HG02763 (cell line): Measurements from ENCODE around the gene CDC14B.
A peak's percentile ranks its signal among the peaks of the same experiment; 100 is the strongest.
"Not testable (repeated sequence)": the region's sequence is repeated elsewhere in the genome, so short reads cannot be mapped to it uniquely, and the experiment has no call there.

Experiments used
- ATAC-seq: cut with Tn5 transposase; IDR thresholded peaks from one replicate; pipeline ENCODE4 v1.9.1; 2021; ENCODE audit warnings: mild to moderate bottlenecking, moderate library complexity; ENCODE audit not compliant: unreplicated experiment

CDC14B gene

GRCh38 chr9:96587338-96588315 lies 32.0 kb downstream of the CDC14B start:
- ATAC-seq, result no peak

GRCh38 chr9:96585426-96585825 lies 34.2 kb downstream of the CDC14B start:
- no peak for ATAC-seq

GRCh38 chr9:96582199-96582598 lies 37.4 kb downstream of the CDC14B start:
- not testable (repeated sequence) for ATAC-seq

- no peak for ATAC-seq
Observed at GRCh38 chr9:96581786-96582185, 37.9 kb downstream of the CDC14B start.

GRCh38 chr9:96581301-96581700 lies 38.3 kb downstream of the CDC14B start:
- ATAC-seq, result no peak

GRCh38 chr9:96574931-96575351 lies 44.7 kb downstream of the CDC14B start:
- ATAC-seq, result no peak

GRCh38 chr9:96574455-96574854 lies 45.2 kb downstream of the CDC14B start:
- ATAC-seq, result no peak

- ATAC-seq, result peak; percentile 46
Observed at GRCh38 chr9:96567203-96567700, 52.4 kb downstream of the CDC14B start.

GRCh38 chr9:96566498-96567202 lies 53.0 kb downstream of the CDC14B start:
- ATAC-seq, result peak; percentile 90

- ATAC-seq, result no peak
Observed at GRCh38 chr9:96565671-96566497, 53.8 kb downstream of the CDC14B start.

- ATAC-seq, result no peak
Observed at GRCh38 chr9:96564217-96564616, 55.4 kb downstream of the CDC14B start.

- no peak for ATAC-seq
Observed at GRCh38 chr9:96559339-96559943, 60.2 kb downstream of the CDC14B start.

GRCh38 chr9:96557921-96558320 lies 61.7 kb downstream of the CDC14B start:
- ATAC-seq, result no peak

- no peak for ATAC-seq
Observed at GRCh38 chr9:96556701-96557461, 62.8 kb downstream of the CDC14B start.

- no peak for ATAC-seq
Observed at GRCh38 chr9:96555567-96556386, 63.9 kb downstream of the CDC14B start.

- no peak for ATAC-seq
Observed at GRCh38 chr9:96554801-96555566, 64.7 kb downstream of the CDC14B start.

GRCh38 chr9:96554326-96554725 lies 65.3 kb downstream of the CDC14B start:
- ATAC-seq, result no peak

GRCh38 chr9:96553070-96553469 lies 66.6 kb downstream of the CDC14B start:
- no peak for ATAC-seq
